DND-41 (cell line): ENCODE measurements around the gene THSD7A.

Experiments
- EZH2 ChIP-seq: IDR thresholded peaks from 3 replicates; pipeline ENCODE4 v1.6.1; 2012; ENCODE audit warnings: borderline replicate concordance, low read depth, mild to moderate bottlenecking, moderate library complexity, low read length, inconsistent platforms; ENCODE audit not compliant: severe bottlenecking
- TF ChIP-seq, protein P1 (sequence below): IDR thresholded peaks from 2 replicates; pipeline ENCODE4 v1.5.1; 2012; ENCODE audit warnings: borderline replicate concordance, low read length, moderate library complexity, mild to moderate bottlenecking; ENCODE audit not compliant: poor library complexity, severe bottlenecking; ENCODE audit errors: extremely low read depth

DNA sequence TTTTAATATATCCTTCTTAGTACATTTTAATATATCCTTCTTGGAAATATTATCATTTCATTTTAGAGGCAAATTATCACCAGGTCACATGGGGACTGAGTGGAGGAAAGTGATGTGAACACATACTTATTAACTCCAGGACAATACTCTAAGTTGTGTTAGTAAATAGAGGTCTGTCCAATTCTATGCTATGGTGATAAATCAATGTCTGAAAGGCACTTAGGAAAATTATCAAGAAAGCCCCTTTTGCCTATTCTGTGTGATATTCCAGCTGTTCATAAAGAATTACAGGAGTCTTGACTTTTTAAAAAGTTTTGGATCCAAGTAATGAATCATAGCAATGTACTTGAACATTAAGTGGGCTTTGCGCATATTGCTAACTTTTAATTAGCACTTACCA lies 88.5 kb downstream of the THSD7A start:
- TF ChIP-seq, protein P1, sequence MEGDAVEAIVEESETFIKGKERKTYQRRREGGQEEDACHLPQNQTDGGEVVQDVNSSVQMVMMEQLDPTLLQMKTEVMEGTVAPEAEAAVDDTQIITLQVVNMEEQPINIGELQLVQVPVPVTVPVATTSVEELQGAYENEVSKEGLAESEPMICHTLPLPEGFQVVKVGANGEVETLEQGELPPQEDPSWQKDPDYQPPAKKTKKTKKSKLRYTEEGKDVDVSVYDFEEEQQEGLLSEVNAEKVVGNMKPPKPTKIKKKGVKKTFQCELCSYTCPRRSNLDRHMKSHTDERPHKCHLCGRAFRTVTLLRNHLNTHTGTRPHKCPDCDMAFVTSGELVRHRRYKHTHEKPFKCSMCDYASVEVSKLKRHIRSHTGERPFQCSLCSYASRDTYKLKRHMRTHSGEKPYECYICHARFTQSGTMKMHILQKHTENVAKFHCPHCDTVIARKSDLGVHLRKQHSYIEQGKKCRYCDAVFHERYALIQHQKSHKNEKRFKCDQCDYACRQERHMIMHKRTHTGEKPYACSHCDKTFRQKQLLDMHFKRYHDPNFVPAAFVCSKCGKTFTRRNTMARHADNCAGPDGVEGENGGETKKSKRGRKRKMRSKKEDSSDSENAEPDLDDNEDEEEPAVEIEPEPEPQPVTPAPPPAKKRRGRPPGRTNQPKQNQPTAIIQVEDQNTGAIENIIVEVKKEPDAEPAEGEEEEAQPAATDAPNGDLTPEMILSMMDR = no peak
- no peak for TF ChIP-seq EZH2
